H1 (cell line): Measurements from ENCODE around the gene GNAL. TPM values are rescaled to one million over a fixed set of nuclear protein-coding genes. Genes with fewer than 3 reads are reported as not detected.

Experiments used
- CTCF ChIA-PET: fragments of 300-600 bp; sonication (Branson Sonifier 250); formaldehyde crosslinking; loops from one replicate; lab custom pipeline; 2021; ENCODE audit not compliant: partially characterized antibody; lab: Charles Lee
- POLR2A ChIA-PET: fragments of 300-600 bp; sonication (Branson Sonifier 250); formaldehyde crosslinking; loops from one replicate; lab custom pipeline; 2021; ENCODE audit warnings: inconsistent platforms; ENCODE audit not compliant: partially characterized antibody; lab: Charles Lee
- DNase-seq, 2 experiments: peaks; one replicate each; pipeline versions ENCODE4 v3.0.0 to v3.0.0-alpha.2; 2010 to 2022; ENCODE audit warnings: low spot score in 2 of 2, low read depth in 1 of 2, mixed read lengths in 1 of 2
- FAIRE-seq: peaks from 2 replicates; lab custom pipeline; 2011; peaks lifted over from hg19 to GRCh38; lab: Jason Lieb, UNC
- H2AFZ ChIP-seq: 2 replicates; pipeline ENCODE4 v1.8.1; 2012; ENCODE audit warnings: low read length, inconsistent platforms
- H2AK5ac ChIP-seq: 2 replicates; pipeline ENCODE4 v1.6.1; 2013; ENCODE audit warnings: low read depth, low read length
- H2BK120ac ChIP-seq: replicated peaks from 2 replicates; pipeline ENCODE3; 2013; ENCODE audit warnings: low read depth, low read length, inconsistent platforms
- H2BK12ac ChIP-seq: 2 replicates; pipeline ENCODE4 v1.6.1; 2013; ENCODE audit warnings: low read depth, low read length
- H2BK15ac ChIP-seq: 2 replicates; pipeline ENCODE4 v1.6.1; 2013; ENCODE audit warnings: low read length
- H2BK20ac ChIP-seq: 2 replicates; pipeline ENCODE4 v1.6.1; 2013; ENCODE audit warnings: low read length
- H2BK5ac ChIP-seq: 2 replicates; pipeline ENCODE4 v1.6.1; 2013; ENCODE audit warnings: low read depth, low read length
- H3K14ac ChIP-seq: 2 replicates; pipeline ENCODE4 v1.6.1; 2013; ENCODE audit warnings: inconsistent platforms; ENCODE audit not compliant: insufficient read length
- H3K18ac ChIP-seq: 2 replicates; pipeline ENCODE4 v1.6.1; 2013; ENCODE audit warnings: low read length; ENCODE audit errors: extremely low read depth
- H3K23ac ChIP-seq: 2 replicates; pipeline ENCODE4 v1.6.1; 2013; ENCODE audit warnings: inconsistent platforms; ENCODE audit not compliant: insufficient read length
- H3K23me2 ChIP-seq: 2 replicates; pipeline ENCODE4 v1.6.1; 2013; ENCODE audit warnings: low read depth, low read length
- H3K27ac ChIP-seq: 2 replicates; pipeline ENCODE4 v1.6.1; 2011; ENCODE audit warnings: low read depth, low read length, inconsistent platforms
- H3K27me3 ChIP-seq, 4 experiments: replicated peaks in 1 of 4; 1 replicate in 1 of 4; 2 replicates in 3 of 4; pipeline versions ENCODE4 v1.6.1 to v1.8.1; 2011 to 2013; ENCODE audit warnings: low read length in 3 of 4, mild to moderate bottlenecking in 3 of 4, inconsistent platforms in 2 of 4, mixed read lengths in 2 of 4, moderate library complexity in 1 of 4; ENCODE audit not compliant: control insufficient read depth in 3 of 4, insufficient read depth in 3 of 4; ENCODE audit errors: extremely low read depth in 1 of 4
- H3K36me3 ChIP-seq, 4 experiments: 2 replicates each; pipeline versions ENCODE4 v1.6.1 to v1.8.1; 2011 to 2013; ENCODE audit warnings: mild to moderate bottlenecking in 4 of 4, low read length in 3 of 4, moderate library complexity in 2 of 4, control low read depth in 1 of 4, inconsistent platforms in 1 of 4; ENCODE audit not compliant: insufficient read depth in 4 of 4, control insufficient read depth in 2 of 4
- H3K4ac ChIP-seq: replicated peaks from 2 replicates; pipeline ENCODE3; 2013; ENCODE audit warnings: low read length, low read depth, mixed read lengths, inconsistent platforms; ENCODE audit not compliant: insufficient read length
- H3K4me1 ChIP-seq, 4 experiments: replicated peaks in 1 of 4; 1 replicate in 1 of 4; 2 replicates in 3 of 4; pipeline versions ENCODE4 v1.6.1 to v1.8.1; 2011 to 2013; ENCODE audit warnings: low read length in 3 of 4, inconsistent platforms in 2 of 4, mixed read lengths in 1 of 4; ENCODE audit not compliant: insufficient read depth in 4 of 4, control insufficient read depth in 3 of 4
- H3K4me2 ChIP-seq, 2 experiments: 2 replicates each; pipeline versions ENCODE4 v1.6.1 to v1.8.1; 2011 to 2013; ENCODE audit warnings: low read depth in 2 of 2, low read length in 2 of 2, control low read depth in 1 of 2, inconsistent platforms in 1 of 2, mild to moderate bottlenecking in 1 of 2; ENCODE audit not compliant: insufficient read depth in 1 of 2
- H3K4me3 ChIP-seq, 4 experiments: fragments of 200-600, 300-600 bp in 1 of 4; sonication (generic), shearing (Covaris generic), sonication (Bioruptor Twin) in 1 of 4; 2 replicates each; pipeline versions ENCODE4 v1.5.1 to v1.8.1; 2011 to 2016; ENCODE audit warnings: low read length in 4 of 4, low read depth in 3 of 4, control low read depth in 2 of 4, inconsistent platforms in 2 of 4, mild to moderate bottlenecking in 2 of 4, mixed read lengths in 1 of 4, moderate library complexity in 1 of 4; ENCODE audit not compliant: insufficient read depth in 2 of 4; ENCODE audit errors: extremely low read depth in 1 of 4
- H3K56ac ChIP-seq: replicated peaks from 2 replicates; pipeline ENCODE3; 2013; ENCODE audit warnings: low read depth, mild to moderate bottlenecking, mixed read lengths, low read length, inconsistent platforms; ENCODE audit not compliant: insufficient read length
- H3K79me1 ChIP-seq: 2 replicates; pipeline ENCODE4 v1.6.1; 2013; ENCODE audit warnings: low read depth, low read length, control low read depth
- H3K79me2 ChIP-seq, 2 experiments: 2 replicates each; pipeline versions ENCODE4 v1.6.1 to v1.8.1; 2012 to 2013; ENCODE audit warnings: low read length in 2 of 2, mild to moderate bottlenecking in 2 of 2, inconsistent platforms in 1 of 2; ENCODE audit not compliant: insufficient read depth in 2 of 2, control insufficient read depth in 1 of 2
- H3K9ac ChIP-seq, 4 experiments: replicated peaks in 1 of 4; 1 replicate in 1 of 4; 2 replicates in 3 of 4; pipeline versions ENCODE4 v1.6.1 to v1.8.1; 2011 to 2013; ENCODE audit warnings: low read depth in 3 of 4, low read length in 3 of 4, control low read depth in 2 of 4, mild to moderate bottlenecking in 2 of 4, moderate library complexity in 2 of 4, inconsistent platforms in 1 of 4; ENCODE audit errors: extremely low read depth in 1 of 4
- H3K9me3 ChIP-seq, 2 experiments: 2 replicates each; pipeline versions ENCODE4 v1.6.1 to v1.8.1; 2012 to 2013; ENCODE audit warnings: mild to moderate bottlenecking in 2 of 2, moderate library complexity in 2 of 2, control low read depth in 1 of 2, inconsistent platforms in 1 of 2, low read depth in 1 of 2, low read length in 1 of 2, mixed read lengths in 1 of 2; ENCODE audit not compliant: insufficient read depth in 2 of 2
- H4K20me1 ChIP-seq, 2 experiments: replicated peaks in 1 of 2; 2 replicates each; pipeline versions ENCODE3 to v1.8.1; 2011 to 2013; ENCODE audit warnings: inconsistent platforms in 2 of 2, low read length in 2 of 2, mild to moderate bottlenecking in 1 of 2; ENCODE audit not compliant: insufficient read depth in 2 of 2, control insufficient read depth in 1 of 2
- H4K5ac ChIP-seq: 2 replicates; pipeline ENCODE4 v1.6.1; 2013; ENCODE audit warnings: low read length, low read depth, mixed read lengths, inconsistent platforms; ENCODE audit not compliant: insufficient read length
- H4K8ac ChIP-seq: 2 replicates; pipeline ENCODE4 v1.8.0; 2013; ENCODE audit warnings: mild to moderate bottlenecking, moderate library complexity, low read length, inconsistent platforms; ENCODE audit not compliant: insufficient read depth; ENCODE audit errors: extremely low read depth
- H4K91ac ChIP-seq: replicated peaks from 2 replicates; pipeline ENCODE3; 2013; ENCODE audit warnings: low read length, mixed read lengths, inconsistent platforms; ENCODE audit not compliant: insufficient read length
- CHD1 ChIP-seq: IDR thresholded peaks from 2 replicates; pipeline ENCODE4 v1.6.1; 2012; ENCODE audit warnings: low read depth, low read length, improper control_type of control experiment
- CREB1 ChIP-seq: IDR thresholded peaks from 2 replicates; pipeline ENCODE4 v1.6.1; 2012; ENCODE audit warnings: inconsistent platforms
- GTF2F1 ChIP-seq: IDR thresholded peaks from 2 replicates; pipeline ENCODE4 v1.6.1; 2012; ENCODE audit warnings: low read depth, low read length, improper control_type of control experiment, borderline replicate concordance
- JUN ChIP-seq: IDR thresholded peaks from 2 replicates; pipeline ENCODE4 v1.6.1; 2011; ENCODE audit warnings: low read depth, mild to moderate bottlenecking, improper control_type of control experiment, low read length
- SAP30 ChIP-seq: fragments of 300-600 bp; sonication (generic); IDR thresholded peaks from 2 replicates; pipeline ENCODE4 v1.7.1; 2012; ENCODE audit warnings: low read length, moderate library complexity, mild to moderate bottlenecking, inconsistent platforms; ENCODE audit not compliant: insufficient read depth, insufficient replicate concordance
- SIRT6 ChIP-seq: IDR thresholded peaks from one replicate; pipeline ENCODE4 v1.7.1; 2012; ENCODE audit warnings: low read length, inconsistent platforms
- TBP ChIP-seq: IDR thresholded peaks from 2 replicates; pipeline ENCODE4 v1.6.1; 2011; ENCODE audit warnings: low read depth, low read length, improper control_type of control experiment
- TCF12 ChIP-seq: IDR thresholded peaks from 2 replicates; pipeline ENCODE4 v1.6.1; 2011; ENCODE audit warnings: low read depth, mild to moderate bottlenecking, low read length
- WGBS, 2 experiments: shearing (Covaris generic) in 1 of 2; methylation state at CpG; one replicate each; pipeline versions ENCODE4 v1.1.6 to v1.1.7; 2013 to 2015; ENCODE audit warnings: low lambda C conversion rate in 2 of 2, mixed read lengths in 2 of 2, inconsistent platforms in 1 of 2, low coverage in 1 of 2, missing lambda C conversion rate in 1 of 2; ENCODE audit not compliant: insufficient replicate concordance in 2 of 2, insufficient coverage in 1 of 2, insufficient read length in 1 of 2; ENCODE audit errors: extremely low coverage in 1 of 2, missing lambda C conversion rate in 1 of 2; 5-methylcytosine and 5-hydroxymethylcytosine counted together
- polyA plus RNA-seq, 7 experiments: library from polyadenylated mRNA; depleted of rRNA in 3 of 7; stranded (reverse) in 5 of 7; unstranded in 2 of 7; fragments of >200 nt in 5 of 7; fragments of 200-250 nt in 2 of 7; gene quantifications; 1 replicate in 5 of 7; 2 replicates in 1 of 7; 4 replicates in 1 of 7; pipeline versions ENCODE4 v1.2.1 to v1.2.3, GENCODE V29; 2011 to 2013; ENCODE audit warnings: missing spikeins in 2 of 7, mixed read lengths in 2 of 7
- total RNA-seq: library from RNA; stranded (reverse); fragmentation: NEBNext Ultra II Directional; extraction: Animal tissue kit (Norgen Biotek cat#: 25700); gene quantifications from 2 replicates; pipeline ENCODE4 v1.2.1, GENCODE V29; 2021
- TF ChIP-seq, protein P1 (sequence below): IDR thresholded peaks from 2 replicates; pipeline ENCODE4 v1.6.1; 2012; ENCODE audit warnings: inconsistent platforms
- TF ChIP-seq, protein P2 (sequence below), 3 experiments: IDR thresholded peaks; 1 replicate in 2 of 3; 2 replicates in 1 of 3; pipeline versions ENCODE4 v1.5.1 to v1.6.1; 2011; ENCODE audit warnings: low read length in 3 of 3, mild to moderate bottlenecking in 3 of 3, inconsistent platforms in 2 of 3, low read depth in 1 of 3, moderate library complexity in 1 of 3; ENCODE audit not compliant: insufficient read depth in 1 of 3; ENCODE audit errors: control extremely low read depth in 1 of 3

GNAL gene
- total and polyA plus RNA-seq, 2 of the 8 experiments (the other 6 are each of a cell fraction or from before 2014, with no cell fraction given), result 13.2 to 18.3 TPM

DNA sequence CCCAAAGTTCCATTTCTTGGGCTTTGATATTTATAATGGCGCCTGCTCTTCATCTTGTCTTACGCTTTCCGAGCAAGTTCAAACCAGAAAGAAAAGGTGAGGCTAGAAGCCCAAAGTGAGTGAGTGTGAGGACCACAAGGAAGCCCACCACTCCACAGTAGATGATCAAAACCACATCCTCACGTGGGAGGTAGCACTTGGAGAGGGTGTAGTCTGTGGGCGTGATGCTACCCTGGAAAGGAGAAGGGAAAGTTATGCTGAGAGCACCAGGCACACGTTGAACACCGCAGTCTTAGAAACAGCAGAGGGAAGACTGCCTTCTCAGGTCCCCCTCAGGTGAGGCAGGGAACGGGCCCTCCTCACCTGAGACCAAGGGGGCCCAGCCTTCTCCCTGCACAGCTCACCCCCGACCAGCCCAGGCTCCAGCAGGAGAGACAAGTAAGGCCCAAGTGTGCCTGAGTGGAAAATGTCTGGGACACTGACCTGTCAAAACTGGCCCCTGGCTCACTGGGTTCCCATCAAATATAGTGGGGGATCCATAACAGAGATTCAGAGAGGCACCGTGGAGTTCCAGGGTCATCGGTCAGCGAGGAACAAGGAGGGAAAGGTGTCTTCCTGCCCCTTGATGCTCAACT lies 195.4 kb downstream of the GNAL start:
- H3K14ac ChIP-seq, result no peak overlapping the region
- no peak overlapping the region for H4K91ac ChIP-seq
- no peak overlapping the region for H3K18ac ChIP-seq
- H4K5ac ChIP-seq, result no peak overlapping the region
- H2BK15ac ChIP-seq, result no peak overlapping the region
- H3K56ac ChIP-seq, result no peak overlapping the region
- POLR2A ChIA-PET, result interaction anchor here (0.8 to 0.9 kb wide), 2 partner anchors 26 to 147 kb away, joined by 3 read pairs; no protein-coding TSS in a partner anchor
- H3K9me3 ChIP-seq, result no peaks in the 10 kb centered on the region
- H2BK5ac ChIP-seq, result no peak overlapping the region
- H2BK20ac ChIP-seq, result no peak overlapping the region
- H2BK120ac ChIP-seq, result no peak overlapping the region
- H3K4ac ChIP-seq, result no peak overlapping the region
- no peaks in the 10 kb centered on the region; the same call in 1 of the 2 replicates for H3K79me1 ChIP-seq
- H3K23me2 ChIP-seq, result no peaks in the 10 kb centered on the region
- no peak overlapping the region for H2AFZ ChIP-seq
- FAIRE-seq (no peak), DNase-seq (no peak)
- no peaks in the 10 kb centered on the region for H3K79me2 ChIP-seq
- H4K20me1 ChIP-seq, result peaks cover 0 to 8% of the 10 kb centered on the region in 2 experiments
- peaks cover 0 to 4% (median 1%) of the 10 kb centered on the region in 4 experiments; a peak in 2 of 7 replicates for H3K4me1 ChIP-seq
- H3K27me3 ChIP-seq, result no peaks in the 10 kb centered on the region
- H3K27ac ChIP-seq, result peak overlapping the region; percentile 4; the same call in 1 of the 2 replicates
- H2BK12ac ChIP-seq, result no peak overlapping the region
- peaks cover 0 to 10% (median 3%) of the 10 kb centered on the region in 4 experiments; a peak in 4 of 8 replicates for H3K36me3 ChIP-seq
- WGBS, 2 experiments, result 96% methylated on average over 10 of the region's 12 CpGs; no CpG with 5 or more reads in 1 of the 2 experiments
- H3K4me2 ChIP-seq, result no peak overlapping the region
- no peak overlapping the region for H3K4me3 ChIP-seq
- H3K23ac ChIP-seq, result no peak overlapping the region
- CTCF ChIA-PET, result interaction anchor here (1.2 to 1.4 kb wide), 4 partner anchors 8 to 111 kb away, joined by 3 to 8 read pairs (median 4); no protein-coding TSS in a partner anchor
- no peak overlapping the region for H2AK5ac ChIP-seq
- H3K9ac ChIP-seq, result no peak overlapping the region
- H4K8ac ChIP-seq, result no peak overlapping the region
- TF ChIP-seq TBP (no peak), CHD1 (no peak), JUN (no peak), CREB1 (no peak), GTF2F1 (no peak), TCF12 (no peak), SAP30 (no peak), SIRT6 (no peak)
- TF ChIP-seq, protein P1, sequence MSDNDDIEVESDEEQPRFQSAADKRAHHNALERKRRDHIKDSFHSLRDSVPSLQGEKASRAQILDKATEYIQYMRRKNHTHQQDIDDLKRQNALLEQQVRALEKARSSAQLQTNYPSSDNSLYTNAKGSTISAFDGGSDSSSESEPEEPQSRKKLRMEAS, result no peak
- TF ChIP-seq, protein P2, sequence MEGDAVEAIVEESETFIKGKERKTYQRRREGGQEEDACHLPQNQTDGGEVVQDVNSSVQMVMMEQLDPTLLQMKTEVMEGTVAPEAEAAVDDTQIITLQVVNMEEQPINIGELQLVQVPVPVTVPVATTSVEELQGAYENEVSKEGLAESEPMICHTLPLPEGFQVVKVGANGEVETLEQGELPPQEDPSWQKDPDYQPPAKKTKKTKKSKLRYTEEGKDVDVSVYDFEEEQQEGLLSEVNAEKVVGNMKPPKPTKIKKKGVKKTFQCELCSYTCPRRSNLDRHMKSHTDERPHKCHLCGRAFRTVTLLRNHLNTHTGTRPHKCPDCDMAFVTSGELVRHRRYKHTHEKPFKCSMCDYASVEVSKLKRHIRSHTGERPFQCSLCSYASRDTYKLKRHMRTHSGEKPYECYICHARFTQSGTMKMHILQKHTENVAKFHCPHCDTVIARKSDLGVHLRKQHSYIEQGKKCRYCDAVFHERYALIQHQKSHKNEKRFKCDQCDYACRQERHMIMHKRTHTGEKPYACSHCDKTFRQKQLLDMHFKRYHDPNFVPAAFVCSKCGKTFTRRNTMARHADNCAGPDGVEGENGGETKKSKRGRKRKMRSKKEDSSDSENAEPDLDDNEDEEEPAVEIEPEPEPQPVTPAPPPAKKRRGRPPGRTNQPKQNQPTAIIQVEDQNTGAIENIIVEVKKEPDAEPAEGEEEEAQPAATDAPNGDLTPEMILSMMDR (IDR thresholded peaks at IDR 0.05; ENCODE audit: control extremely low read depth in 1 of 3, insufficient read depth in 1 of 3, low read depth in 1 of 3, low read length in 3 of 3), result no peak
